GM18868 (cell line): ENCODE data around the gene TOM1L2.
A peak's percentile ranks its signal among the peaks of the same experiment; 100 is the strongest.
"Not testable (repeated sequence)": the region's sequence is repeated elsewhere in the genome, so short reads cannot be mapped to it uniquely, and the experiment has no call there.

Experiments used
- ATAC-seq: cut with Tn5 transposase; IDR thresholded peaks from one replicate; pipeline ENCODE4 v1.9.1; 2021; ENCODE audit warnings: mild to moderate bottlenecking, moderate library complexity; ENCODE audit not compliant: unreplicated experiment

Gene TOM1L2

DNA sequence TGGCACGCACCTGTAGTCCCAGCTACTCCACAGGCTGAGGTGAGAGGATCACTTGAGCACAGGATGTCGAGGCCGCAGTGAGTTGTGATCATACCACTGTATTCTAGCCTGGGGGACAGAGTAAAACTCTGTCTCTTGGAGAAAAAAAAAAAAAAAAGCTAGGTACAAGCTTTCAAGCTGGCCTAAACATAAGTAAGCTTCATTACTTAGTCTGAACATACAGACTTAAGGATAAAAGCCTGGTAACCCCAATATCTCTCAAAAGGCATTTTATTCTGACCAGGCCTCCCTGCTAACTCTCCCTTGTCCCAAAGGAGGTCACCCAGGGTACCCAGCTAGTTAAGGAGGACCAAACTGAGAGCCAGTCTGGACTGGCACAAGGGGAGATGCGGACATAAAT, 46.2 kb downstream of the TOM1L2 start:
- no peak for ATAC-seq

DNA sequence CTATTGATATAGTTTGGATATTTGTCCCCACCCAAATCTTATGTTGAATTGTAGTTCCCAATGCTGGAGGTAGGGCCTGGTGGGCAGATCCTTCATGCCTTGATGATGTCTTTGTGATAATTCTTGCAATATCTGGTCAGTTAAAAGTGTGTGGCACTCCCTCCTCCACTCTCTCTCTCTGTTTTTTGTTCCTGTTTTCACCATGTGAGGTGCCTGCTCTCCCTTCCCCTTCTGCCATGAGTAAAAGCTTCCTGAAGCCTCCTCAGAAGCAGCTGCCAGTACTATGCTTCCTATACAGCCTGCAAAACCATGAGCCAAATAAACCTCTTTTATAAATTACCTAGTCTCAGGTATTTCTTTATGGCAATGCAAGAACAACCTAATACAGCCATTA, 47.3 kb downstream of the TOM1L2 start:
- ATAC-seq: no peak

DNA sequence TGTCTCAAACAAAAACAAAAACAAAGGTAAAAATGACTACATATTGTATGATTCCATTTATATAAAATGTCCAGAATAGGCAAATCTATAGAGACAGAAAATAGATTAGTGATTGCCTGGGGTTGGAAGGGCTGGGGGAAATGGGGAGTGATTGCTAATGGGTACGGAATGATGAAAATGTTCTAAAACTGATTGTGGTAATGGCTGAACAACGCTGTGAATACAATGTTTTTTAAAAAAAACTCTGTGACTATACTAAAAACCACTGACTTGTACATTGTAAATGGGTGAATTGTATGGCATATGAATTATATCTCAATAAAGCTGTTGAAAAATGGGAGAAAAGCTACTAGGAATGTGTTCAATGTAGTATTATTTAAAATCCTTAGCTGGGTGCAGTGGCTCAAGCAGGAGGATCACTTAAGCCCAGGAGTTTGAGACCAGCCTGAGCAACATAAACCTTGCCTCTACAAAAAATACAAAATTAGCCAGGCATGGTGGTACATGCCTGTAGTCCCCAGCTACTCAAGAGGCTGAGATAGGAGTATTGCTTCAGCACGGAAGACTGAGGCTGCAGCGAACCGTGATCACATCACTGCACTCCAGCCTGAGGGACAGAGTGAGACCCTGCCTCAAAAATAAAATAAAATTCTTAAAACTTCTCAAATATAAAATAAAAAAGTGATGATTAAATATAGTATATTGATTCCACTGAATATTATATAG, 47.9 kb downstream of the TOM1L2 start:
- no peak for ATAC-seq

DNA sequence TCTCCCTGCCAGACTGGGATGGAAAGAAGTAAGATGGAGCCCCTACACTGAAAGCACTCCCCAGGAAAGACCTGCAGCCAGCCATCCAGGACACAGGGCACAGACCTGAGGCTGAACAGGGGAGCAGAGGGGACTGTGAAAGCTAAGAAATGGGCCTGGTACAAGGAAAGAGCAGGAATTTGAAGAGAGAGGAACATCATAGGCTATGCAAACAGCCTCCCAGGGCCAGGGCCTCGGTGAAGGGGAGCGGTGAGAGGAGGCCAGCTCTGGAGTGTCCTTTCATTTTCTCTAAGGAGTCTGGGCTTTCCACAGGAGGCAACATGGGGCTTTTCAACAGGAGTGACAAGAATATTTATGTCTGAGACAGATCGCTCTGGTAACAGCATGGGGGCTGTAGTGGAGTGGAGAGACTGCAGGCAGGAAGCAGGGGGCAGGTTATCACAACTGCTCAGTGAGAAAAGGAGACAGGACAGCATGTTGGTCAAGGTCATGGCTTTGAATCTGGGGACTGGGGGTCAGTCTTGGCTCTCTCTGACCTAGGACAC, 50.1 kb downstream of the TOM1L2 start:
- no peak for ATAC-seq

GRCh38 chr17:17921192-17922069, 50.8 kb downstream of the TOM1L2 start:
- ATAC-seq: no peak

GRCh38 chr17:17919169-17920107, 52.8 kb downstream of the TOM1L2 start:
- ATAC-seq: peak; percentile 54

DNA sequence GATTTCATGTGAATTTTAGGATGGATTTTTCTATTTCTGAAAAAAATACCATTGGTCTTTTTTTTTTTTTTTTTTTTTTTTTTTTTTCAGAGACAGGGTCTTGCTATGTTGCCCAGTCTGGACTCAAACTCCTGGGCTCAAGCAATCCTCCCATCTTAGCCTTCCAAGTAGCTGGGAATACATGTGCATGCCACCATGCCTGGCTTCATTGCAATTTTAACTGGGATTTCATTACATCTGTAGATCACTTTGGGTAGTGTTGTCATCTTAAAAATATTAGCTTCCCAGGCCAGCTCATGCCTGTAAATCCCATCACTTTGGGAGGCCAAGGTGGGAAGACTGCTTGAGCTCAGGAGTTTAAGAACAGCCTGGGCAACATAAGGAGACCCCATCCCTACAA, 54.8 kb downstream of the TOM1L2 start:
- no peak for ATAC-seq

DNA sequence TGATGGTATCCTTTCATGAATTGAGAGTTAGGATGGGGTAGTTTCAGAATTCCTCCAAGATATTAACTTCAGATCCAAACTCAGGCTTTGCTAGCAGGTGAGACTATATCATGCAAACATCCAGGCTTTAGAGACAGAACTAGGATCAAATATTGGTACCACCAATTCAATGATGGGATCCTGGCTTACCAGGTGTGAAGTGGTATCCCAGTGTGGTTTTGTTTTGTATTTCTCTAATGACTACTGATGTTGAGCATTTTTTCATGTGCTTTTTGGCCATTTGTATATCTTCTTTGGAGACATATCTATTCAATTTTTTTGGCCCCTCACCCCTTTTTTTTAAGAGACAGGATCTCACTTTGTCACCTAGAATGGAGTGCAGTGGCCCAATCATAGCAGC, 57.0 kb downstream of the TOM1L2 start:
- no peak for ATAC-seq

DNA sequence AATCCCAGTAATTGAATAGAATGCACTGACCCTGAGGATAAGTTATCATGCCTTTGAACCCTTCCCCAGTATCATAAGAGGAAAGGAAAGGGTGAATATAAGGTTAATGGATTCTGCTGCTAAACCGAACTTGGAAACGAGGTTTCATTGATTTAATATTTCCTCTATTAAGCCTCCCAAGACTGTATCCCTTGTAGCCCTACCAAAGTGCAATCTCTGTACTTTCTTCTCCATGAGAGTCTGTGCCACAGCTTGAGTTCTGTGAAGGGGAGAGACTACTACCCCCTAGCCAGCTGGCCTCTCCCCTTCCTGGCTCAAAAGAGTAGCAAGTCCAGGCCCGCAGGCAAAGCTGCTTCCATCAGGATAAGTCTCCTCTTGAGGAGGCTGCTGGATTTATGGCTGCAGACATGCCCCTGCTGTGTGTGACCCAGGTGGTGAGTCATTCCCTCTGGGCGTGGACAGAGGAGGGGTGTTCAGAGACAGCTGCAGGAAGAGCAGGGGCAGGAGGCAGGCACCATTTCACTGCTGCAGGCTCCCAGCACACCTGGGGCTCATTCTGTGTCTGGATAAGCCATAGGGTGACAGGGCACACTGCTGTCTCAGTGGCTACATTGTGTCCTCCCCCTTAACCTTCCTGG, 58.4 kb downstream of the TOM1L2 start:
- ATAC-seq: no peak

DNA sequence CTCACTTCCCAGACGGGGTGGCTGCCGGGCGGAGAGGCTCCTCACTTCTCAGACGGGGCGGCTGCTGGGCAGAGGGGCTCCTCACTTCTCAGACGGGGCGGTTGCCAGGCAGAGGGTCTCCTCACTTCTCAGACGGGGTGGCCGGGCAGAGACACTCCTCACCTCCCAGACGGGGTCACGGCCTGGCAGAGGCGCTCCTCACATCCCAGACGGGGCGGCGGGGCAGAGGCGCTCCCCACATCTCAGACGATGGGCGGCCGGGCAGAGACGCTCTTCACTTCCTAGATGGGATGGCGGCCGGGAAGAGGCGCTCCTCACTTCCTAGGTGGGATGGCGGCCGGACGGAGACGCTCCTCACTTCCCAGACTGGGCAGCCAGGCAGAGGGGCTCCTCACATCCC, 59.9 kb downstream of the TOM1L2 start:
- ATAC-seq: not testable (repeated sequence)

DNA sequence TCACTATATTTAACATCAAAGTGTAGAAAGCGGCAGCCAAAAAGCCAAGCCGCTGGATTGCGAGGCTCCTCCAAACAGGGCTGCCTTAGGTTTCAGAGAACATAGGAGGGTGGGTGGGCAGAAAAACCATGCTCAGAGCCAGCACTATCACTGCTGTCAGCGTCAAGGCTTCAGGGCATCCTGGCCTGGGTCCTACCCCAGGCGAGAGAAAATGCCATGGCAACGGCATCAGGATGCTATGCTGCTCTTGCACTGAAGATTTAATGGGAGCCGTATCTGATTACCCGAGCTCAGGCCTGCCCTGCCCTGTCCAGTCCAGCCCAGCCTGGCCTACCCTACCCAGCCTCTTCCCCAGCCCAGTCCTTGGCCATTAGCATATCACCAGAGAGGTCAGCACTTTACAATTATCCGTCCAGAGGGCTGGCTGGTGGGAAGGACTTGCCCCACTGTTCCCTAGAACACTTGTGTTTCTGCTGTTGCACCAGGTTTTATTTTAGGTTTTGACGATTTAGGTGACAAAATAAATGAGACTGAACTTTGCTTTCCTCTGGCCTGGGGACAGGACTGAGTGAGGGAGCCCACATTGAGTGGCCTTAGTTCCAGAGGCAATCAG, 61.1 kb downstream of the TOM1L2 start:
- no peak for ATAC-seq

GRCh38 chr17:17910060-17910459, 62.1 kb downstream of the TOM1L2 start:
- ATAC-seq: no peak

DNA sequence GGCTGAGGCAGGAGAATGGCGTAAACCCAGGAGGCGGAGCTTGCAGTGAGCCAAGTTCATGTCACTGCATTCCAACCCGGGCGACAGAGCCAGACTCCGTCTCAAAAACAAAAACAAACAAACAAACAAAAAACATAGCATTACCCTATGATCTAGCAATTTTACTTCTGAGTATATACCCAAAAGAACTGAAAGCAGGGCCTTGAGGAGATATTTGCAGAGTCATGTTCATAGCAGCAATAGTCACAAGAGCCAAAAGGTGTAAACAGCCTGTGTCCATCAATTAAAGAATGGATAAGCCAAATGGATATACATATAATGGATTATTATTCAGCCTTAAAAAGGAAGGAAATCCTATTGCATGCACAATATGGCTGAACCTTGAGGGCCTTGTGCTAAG, 63.1 kb downstream of the TOM1L2 start:
- no peak for ATAC-seq

DNA sequence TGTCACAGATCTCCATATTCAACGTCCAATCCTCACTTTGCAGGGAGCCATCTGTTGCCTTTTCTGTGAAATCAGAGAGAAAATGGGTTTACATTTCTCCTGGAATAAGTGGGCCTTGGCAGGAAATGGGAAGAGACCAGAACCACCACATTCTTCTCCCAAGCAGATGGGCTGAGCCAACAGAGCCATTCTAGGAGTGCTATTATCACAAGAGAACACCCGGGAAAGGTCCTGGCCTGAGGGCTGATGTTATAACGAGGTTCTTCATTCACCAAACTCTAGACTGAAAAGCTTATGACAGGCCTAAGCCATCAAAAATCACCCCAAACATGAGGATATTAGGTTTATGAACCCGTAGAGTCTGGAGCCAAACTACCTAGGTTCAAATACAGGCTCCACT, 64.7 kb downstream of the TOM1L2 start:
- no peak for ATAC-seq

DNA sequence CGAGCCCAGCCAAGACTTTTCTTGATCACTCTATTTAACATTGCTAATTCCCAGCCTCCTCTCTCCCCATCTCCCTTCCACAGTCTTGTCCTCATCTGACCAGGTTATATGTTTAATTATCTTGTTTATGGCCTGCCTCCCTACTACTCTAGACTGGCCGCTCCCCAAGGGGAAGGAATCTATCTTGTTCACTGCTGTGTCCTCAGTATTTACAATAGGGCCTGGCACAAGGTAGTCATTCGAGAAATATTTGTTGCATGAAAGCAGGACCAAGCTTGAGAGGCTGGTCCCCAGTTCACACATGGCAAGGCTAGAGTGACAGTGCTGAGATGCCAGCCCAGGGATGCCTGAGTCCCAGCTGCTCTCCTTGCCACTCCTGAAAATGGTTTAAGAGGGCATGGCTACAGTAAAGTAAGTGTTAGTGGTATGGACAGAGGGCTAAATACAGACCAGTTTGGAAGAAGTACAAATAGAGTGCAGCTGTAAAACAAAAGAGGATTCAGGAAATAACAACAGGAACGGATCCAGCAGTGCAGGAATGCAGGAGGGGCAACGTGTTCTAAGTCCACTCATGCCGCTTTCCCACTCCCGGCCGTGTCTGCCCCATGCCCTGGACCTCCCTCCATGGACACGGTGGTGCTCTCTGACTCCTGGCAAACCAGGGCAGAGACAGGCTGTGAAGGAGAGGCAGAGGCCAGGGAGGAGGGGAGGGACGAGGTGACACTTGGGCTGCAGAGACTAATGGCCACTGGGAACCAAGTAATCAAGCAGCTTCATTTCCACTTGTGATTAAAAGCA, 65.6 kb downstream of the TOM1L2 start:
- ATAC-seq: no peak

GRCh38 chr17:17905036-17905320, 67.2 kb downstream of the TOM1L2 start:
- ATAC-seq: no peak

DNA sequence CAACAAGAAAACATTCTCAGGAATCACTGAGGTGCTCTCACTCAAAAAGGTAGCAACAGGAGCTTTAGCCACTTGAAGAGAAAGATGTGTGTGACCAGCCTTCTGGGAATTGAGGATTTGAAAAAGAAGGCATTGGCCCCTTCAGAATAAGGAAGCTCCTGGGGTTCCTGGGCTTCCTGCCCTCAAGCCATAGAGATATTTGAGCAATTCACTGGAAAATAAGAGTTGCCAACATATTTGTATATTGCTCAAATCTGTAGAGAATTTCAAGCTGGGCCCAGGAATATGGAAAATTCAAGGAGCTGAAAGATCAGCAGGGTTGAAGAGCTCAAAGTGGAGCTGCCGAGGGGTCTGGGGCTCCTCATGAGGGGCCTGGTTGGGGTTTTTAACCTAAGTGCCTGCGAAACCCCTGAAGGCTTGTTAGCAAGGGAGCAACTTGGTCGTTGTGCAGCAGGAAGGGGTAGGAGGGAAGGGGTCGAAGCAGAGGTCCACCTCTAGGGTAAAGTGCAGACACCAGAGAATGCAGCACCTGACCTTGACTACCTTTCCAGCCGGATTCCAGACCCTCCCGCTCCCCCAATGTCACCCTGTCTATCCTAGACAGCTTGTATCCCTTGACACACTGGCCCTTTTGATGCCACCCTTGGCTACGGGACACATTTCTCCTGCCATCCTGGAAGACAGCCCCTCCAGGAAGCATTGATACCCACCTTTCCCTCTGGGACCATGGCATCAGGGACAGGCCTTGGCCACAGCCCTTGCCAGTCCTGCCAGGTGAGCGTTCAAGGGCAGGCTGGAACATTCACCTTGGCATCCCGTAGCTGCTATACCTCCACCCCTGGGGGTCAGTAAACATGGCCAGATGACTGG, 67.8 kb downstream of the TOM1L2 start:
- ATAC-seq: no peak

DNA sequence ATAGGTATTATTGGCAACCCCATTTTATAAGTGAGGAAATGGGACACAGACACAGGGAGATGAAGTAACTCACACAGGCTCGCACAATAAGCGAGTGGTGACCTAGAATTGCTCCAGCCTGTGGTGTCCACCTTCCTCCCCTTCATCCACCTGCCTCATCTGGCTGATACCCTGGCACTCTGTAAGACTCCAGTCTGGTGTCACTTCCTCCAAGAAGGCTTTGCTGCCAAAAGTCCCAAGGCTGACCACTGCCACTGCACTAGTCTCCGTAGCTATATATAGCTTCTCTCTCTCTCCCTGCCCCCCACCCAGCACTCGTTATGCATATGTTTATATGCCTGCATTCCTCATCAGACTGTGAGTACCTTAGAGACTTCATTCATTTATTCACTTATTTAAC, 69.3 kb downstream of the TOM1L2 start:
- no peak for ATAC-seq

DNA sequence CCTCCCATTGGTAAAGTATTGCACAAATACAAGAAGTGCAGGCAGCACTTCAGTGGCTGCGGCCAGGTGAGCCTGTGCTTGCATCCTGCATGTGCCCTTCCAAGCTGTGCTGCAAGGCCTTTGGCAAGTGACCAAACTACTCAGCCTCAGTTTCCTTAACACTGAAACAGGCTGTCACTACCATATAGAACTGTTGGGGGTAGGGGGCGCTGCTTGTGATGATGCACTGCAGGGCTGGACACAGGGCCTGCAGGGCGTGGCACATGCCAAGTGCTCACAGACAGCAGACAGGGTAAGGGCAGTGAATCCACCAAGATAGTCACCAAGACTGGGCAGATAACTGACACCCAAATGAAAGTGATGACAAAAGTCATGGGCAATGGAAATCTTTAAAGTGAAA, 69.8 kb downstream of the TOM1L2 start:
- no peak for ATAC-seq
